Gastroesophageal sphincter (tissue), 4 donors: ENCODE measurements around the gene PALD1. TPM values are rescaled to one million over a fixed set of nuclear protein-coding genes. Genes with fewer than 3 reads are reported as not detected.

ENCODE experiments used
- ATAC-seq: fragments of 150-250 bp; one replicate; pipeline ENCODE4 v1.9.1; 2016; ENCODE audit warnings: mild to moderate bottlenecking, moderate library complexity
- H3K27ac ChIP-seq, 4 donors: fragments of 200-600 bp; sonication (generic) in 3 of 4; 1 replicate in 3 of 4; 2 replicates in 1 of 4; pipeline ENCODE4 v1.5.1; 2016 to 2019
- H3K27me3 ChIP-seq: fragments of 200-600 bp; sonication (generic); one replicate; pipeline ENCODE4 v1.5.1; 2019
- H3K36me3 ChIP-seq, 2 donors: fragments of 200-600 bp; sonication (generic); one replicate each; pipeline ENCODE4 v1.5.1; 2019; ENCODE audit warnings: control low read depth in 1 of 2
- H3K4me1 ChIP-seq, 3 donors: fragments of 200-600 bp; sonication (generic); 1 replicate in 2 of 3; 2 replicates in 1 of 3; pipeline ENCODE4 v1.5.1; 2016 to 2019; ENCODE audit warnings: control low read depth in 2 of 3
- H3K4me3 ChIP-seq, 2 donors: fragments of 200-600 bp; sonication (generic); one replicate each; pipeline ENCODE4 v1.5.1; 2019; ENCODE audit warnings: mild to moderate bottlenecking in 1 of 2, moderate library complexity in 1 of 2
- H3K9me3 ChIP-seq, 3 donors: fragments of 200-600 bp; sonication (generic); one replicate each; pipeline ENCODE4 v1.5.1; 2017 to 2019; ENCODE audit warnings: control low read depth in 2 of 3
- CTCF ChIP-seq, 4 experiments: fragments of 200-600 bp in 2 of 4; fragments of 450-650 bp in 2 of 4; sonication (generic) in 1 of 4; IDR thresholded peaks; one replicate each; pipeline ENCODE4 v1.5.1; 2017 to 2019; ENCODE audit warnings: antibody characterized with exemption in 4 of 4, mild to moderate bottlenecking in 2 of 4, moderate library complexity in 2 of 4
- EP300 ChIP-seq: sonication (generic); formaldehyde crosslinking; IDR thresholded peaks from one replicate; pipeline ENCODE4 v1.6.1; 2017; ENCODE audit warnings: antibody characterized with exemption, mild to moderate bottlenecking
- POLR2A ChIP-seq, 2 donors: fragments of 450-650 bp; IDR thresholded peaks; one replicate each; pipeline ENCODE4 v1.6.1; 2017; ENCODE audit warnings: antibody characterized with exemption in 2 of 2, mild to moderate bottlenecking in 2 of 2, moderate library complexity in 1 of 2
- POLR2AphosphoS5 ChIP-seq: sonication (generic); formaldehyde crosslinking; IDR thresholded peaks from one replicate; pipeline ENCODE4 v1.6.1; 2017; ENCODE audit warnings: antibody characterized with exemption
- WGBS, 2 donors: methylation state at CpG; one replicate each; pipeline ENCODE4 v1.1.5; 2018; ENCODE audit warnings: low coverage in 1 of 2; 5-methylcytosine and 5-hydroxymethylcytosine counted together
- total RNA-seq, 4 donors: library from RNA; depleted of rRNA; stranded (reverse); fragments of >200 nt; gene quantifications; one replicate each; pipeline ENCODE4 v1.1.0, GENCODE V29; 2016

PALD1 gene
- 10 to 100 TPM; 12.5 to 19.8 (median 14.7) TPM for total RNA-seq

GRCh38 chr10:70478191-70479164 lies at the start of gene PALD1:
PALD1 (plus strand) TSS chr10:70478767; CDS start chr10:70525952, 47,185 bp downstream.
- TF ChIP-seq EP300 = no peak
- TF ChIP-seq CTCF (IDR thresholded peaks at IDR 0.05) = peak in 3 of 4 experiments; percentile 50 to 56 (median 52)
- peak; percentile 33 to 51 for TF ChIP-seq POLR2A (IDR thresholded peaks at IDR 0.05)
- TF ChIP-seq POLR2AphosphoS5 = peak; percentile 62
- H3K36me3 ChIP-seq = no peaks in the 10 kb centered on the region
- H3K4me1 ChIP-seq = peaks cover 5 to 61% (median 29%) of the 10 kb centered on the region in 3 donors
- H3K27me3 ChIP-seq = no peaks in the 10 kb centered on the region
- peak within 1 kb of the TSS; percentile 31 to 84 (median 84) for H3K27ac ChIP-seq
- no CpG with 5 or more reads among the region's 110 CpGs for WGBS, 2 donors
- peak; percentile 73 for ATAC-seq
- no peaks in the 10 kb centered on the region for H3K9me3 ChIP-seq
- peak within 1 kb of the TSS; percentile 52 to 60 for H3K4me3 ChIP-seq

GRCh38 chr10:70430493-70431445 lies 47.8 kb upstream of the PALD1 start:
- H3K36me3 ChIP-seq = peaks cover 0 to 49% of the 10 kb centered on the region in 2 donors
- H3K4me1 ChIP-seq = peaks cover 4 to 69% (median 28%) of the 10 kb centered on the region in 3 donors
- H3K9me3 ChIP-seq = no peaks in the 10 kb centered on the region
- H3K27ac ChIP-seq = peak overlapping the region; percentile 78 to 88 (median 86)
- H3K4me3 ChIP-seq = no peak overlapping the region
- 0 to 20% methylated on average over 1 of the region's 6 CpGs for WGBS, 2 donors
- peak; percentile 93 for ATAC-seq
- no peaks in the 10 kb centered on the region for H3K27me3 ChIP-seq
- peak in 3 of 4 experiments; percentile 39 to 63 (median 46) for TF ChIP-seq CTCF (IDR thresholded peaks at IDR 0.05)
- peak; percentile 48 for TF ChIP-seq EP300
- no peak for TF ChIP-seq POLR2A (IDR thresholded peaks at IDR 0.05)
- peak; percentile 96 for TF ChIP-seq POLR2AphosphoS5

- Histone ChIP-seq H3K27ac (peak overlapping the region in 3 of 4 donors; percentile 78 to 88 (median 86)), H3K36me3 (peaks cover 0 to 38% of the 10 kb centered on the region in 2 donors), H3K4me1 (peaks cover 4 to 61% (median 28%) of the 10 kb centered on the region in 3 donors), H3K4me3 (no peak overlapping the region), H3K27me3 (no peaks in the 10 kb centered on the region), H3K9me3 (no peaks in the 10 kb centered on the region)
- ATAC-seq = no peak
- 60 to 100% methylated on average over 1 to 4 of the region's 4 CpGs for WGBS, 2 donors
- TF ChIP-seq CTCF (IDR thresholded peaks at IDR 0.05) (no peak), EP300 (no peak), POLR2AphosphoS5 (no peak), POLR2A (IDR thresholded peaks at IDR 0.05) (no peak)
These were observed 46.5 kb upstream of the PALD1 start for GRCh38 chr10:70432101-70432500.

GRCh38 chr10:70432561-70433263 lies 45.9 kb upstream of the PALD1 start:
- Histone ChIP-seq H3K4me1 (peaks cover 4 to 55% (median 28%) of the 10 kb centered on the region in 3 donors), H3K27ac (peak overlapping the region in 3 of 4 donors; percentile 78 to 88 (median 86)), H3K4me3 (no peak overlapping the region), H3K27me3 (no peaks in the 10 kb centered on the region), H3K9me3 (no peaks in the 10 kb centered on the region), H3K36me3 (peaks cover 0 to 32% of the 10 kb centered on the region in 2 donors)
- 58 to 88% methylated on average over 1 to 6 of the region's 6 CpGs for WGBS, 2 donors
- ATAC-seq = no peak
- TF ChIP-seq EP300 (no peak), CTCF (IDR thresholded peaks at IDR 0.05) (no peak), POLR2A (IDR thresholded peaks at IDR 0.05) (no peak), POLR2AphosphoS5 (no peak)
